DND-41 (cell line): ENCODE results near the gene DACH1.

Experiments used
- ATAC-seq: fragments of 200-7000 bp; cut with Tn5 transposase; 3 replicates; pipeline ENCODE4 v1.9.1; 2021; ENCODE audit warnings: low read depth; ENCODE audit not compliant: insufficient read depth
- DNase-seq: peaks from one replicate; pipeline ENCODE4 v3.0.0-alpha.2; 2020
- H2AFZ ChIP-seq: 2 replicates; pipeline ENCODE4 v1.6.0; 2012; ENCODE audit warnings: low read depth, low read length
- H3K27ac ChIP-seq: 2 replicates; pipeline ENCODE4 v1.5.1; 2012; ENCODE audit warnings: low read length, inconsistent platforms
- H3K27me3 ChIP-seq: fragments of 200-600 bp; sonication (generic); 2 replicates; pipeline ENCODE4 v1.6.0; 2012; ENCODE audit warnings: low read length, mild to moderate bottlenecking, inconsistent platforms; ENCODE audit not compliant: insufficient read depth, poor library complexity
- H3K36me3 ChIP-seq: 2 replicates; pipeline ENCODE4 v1.5.1; 2012; ENCODE audit warnings: low read length, inconsistent platforms; ENCODE audit not compliant: insufficient read depth
- H3K4me1 ChIP-seq: 2 replicates; pipeline ENCODE4 v1.5.1; 2012; ENCODE audit warnings: mild to moderate bottlenecking, low read length; ENCODE audit not compliant: insufficient read depth
- H3K4me2 ChIP-seq: 2 replicates; pipeline ENCODE4 v1.6.0; 2012; ENCODE audit warnings: mild to moderate bottlenecking, moderate library complexity, low read length, inconsistent platforms; ENCODE audit not compliant: insufficient read depth
- H3K4me3 ChIP-seq, 2 experiments: fragments of 200-600 bp in 1 of 2; shearing (Covaris generic) in 1 of 2; 2 replicates each; pipeline ENCODE4 v1.5.1; 2012 to 2016; ENCODE audit warnings: inconsistent platforms in 2 of 2, low read length in 2 of 2, mild to moderate bottlenecking in 2 of 2, low read depth in 1 of 2, moderate library complexity in 1 of 2
- H3K79me2 ChIP-seq: 2 replicates; pipeline ENCODE4 v1.6.0; 2012; ENCODE audit warnings: low read length, inconsistent platforms; ENCODE audit not compliant: insufficient read depth
- H3K9ac ChIP-seq: 2 replicates; pipeline ENCODE4 v1.6.0; 2012; ENCODE audit warnings: low read depth, mild to moderate bottlenecking, inconsistent platforms, low read length, moderate library complexity
- H3K9me3 ChIP-seq: 2 replicates; pipeline ENCODE4 v1.5.1; 2012; ENCODE audit warnings: low read length, moderate library complexity, mild to moderate bottlenecking, inconsistent platforms; ENCODE audit not compliant: insufficient read depth, severe bottlenecking
- H4K20me1 ChIP-seq: 2 replicates; pipeline ENCODE4 v1.6.0; 2012; ENCODE audit warnings: low read length; ENCODE audit not compliant: insufficient read depth
- CTCF ChIP-seq: IDR thresholded peaks from 2 replicates; pipeline ENCODE4 v1.5.1; 2012; ENCODE audit warnings: borderline replicate concordance, low read length, moderate library complexity, mild to moderate bottlenecking; ENCODE audit not compliant: poor library complexity, severe bottlenecking; ENCODE audit errors: extremely low read depth
- EZH2 ChIP-seq: IDR thresholded peaks from 3 replicates; pipeline ENCODE4 v1.6.1; 2012; ENCODE audit warnings: borderline replicate concordance, low read depth, mild to moderate bottlenecking, moderate library complexity, low read length, inconsistent platforms; ENCODE audit not compliant: severe bottlenecking

The DACH1 gene

GRCh38 chr13:71611292-71611691 lies 255.7 kb downstream of the DACH1 start:
- TF ChIP-seq EZH2 (no peak), CTCF (no peak)
- DNase-seq (no peak), ATAC-seq (no peak)
- H3K27ac ChIP-seq = no peak overlapping the region
- H3K79me2 ChIP-seq = no peaks in the 10 kb centered on the region
- H3K36me3 ChIP-seq = no peaks in the 10 kb centered on the region
- H3K9me3 ChIP-seq = no peaks in the 10 kb centered on the region
- H3K9ac ChIP-seq = no peak overlapping the region
- no peak overlapping the region for H3K4me2 ChIP-seq
- no peaks in the 10 kb centered on the region for H4K20me1 ChIP-seq
- H2AFZ ChIP-seq = no peak overlapping the region
- no peaks in the 10 kb centered on the region for H3K4me1 ChIP-seq
- no peaks in the 10 kb centered on the region for H3K27me3 ChIP-seq
- no peak overlapping the region for H3K4me3 ChIP-seq

GRCh38 chr13:71610876-71611275 lies 256.1 kb downstream of the DACH1 start:
- TF ChIP-seq CTCF = no peak
- no peak for TF ChIP-seq EZH2
- Histone ChIP-seq H3K4me1 (no peaks in the 10 kb centered on the region), H3K27me3 (no peaks in the 10 kb centered on the region), H3K36me3 (no peaks in the 10 kb centered on the region), H3K4me3 (no peak overlapping the region), H3K9me3 (no peaks in the 10 kb centered on the region), H3K79me2 (no peaks in the 10 kb centered on the region), H4K20me1 (no peaks in the 10 kb centered on the region), H2AFZ (no peak overlapping the region), H3K4me2 (no peak overlapping the region), H3K9ac (no peak overlapping the region), H3K27ac (no peak overlapping the region)
- DNase-seq (no peak), ATAC-seq (no peak)

GRCh38 chr13:71609271-71609670 lies 257.7 kb downstream of the DACH1 start:
- Histone ChIP-seq H3K4me1 (no peaks in the 10 kb centered on the region), H4K20me1 (no peaks in the 10 kb centered on the region), H3K9ac (no peak overlapping the region), H3K9me3 (no peaks in the 10 kb centered on the region), H3K4me3 (no peak overlapping the region), H3K27me3 (no peaks in the 10 kb centered on the region), H3K27ac (no peak overlapping the region), H3K79me2 (no peaks in the 10 kb centered on the region), H3K36me3 (no peaks in the 10 kb centered on the region), H3K4me2 (no peak overlapping the region), H2AFZ (no peak overlapping the region)
- TF ChIP-seq EZH2 (no peak), CTCF (no peak)
- DNase-seq (no peak), ATAC-seq (no peak)

GRCh38 chr13:71607575-71607974 lies 259.4 kb downstream of the DACH1 start:
- Histone ChIP-seq H3K27me3 (no peaks in the 10 kb centered on the region), H3K9ac (no peak overlapping the region), H2AFZ (no peak overlapping the region), H3K27ac (no peak overlapping the region), H3K36me3 (no peaks in the 10 kb centered on the region), H3K4me2 (no peak overlapping the region), H3K4me1 (no peaks in the 10 kb centered on the region), H3K4me3 (no peak overlapping the region), H3K9me3 (no peaks in the 10 kb centered on the region), H3K79me2 (no peaks in the 10 kb centered on the region), H4K20me1 (no peaks in the 10 kb centered on the region)
- no peak for TF ChIP-seq CTCF
- ATAC-seq (no peak), DNase-seq (no peak)
